ENCODE results near the gene CAMTA1.

CAMTA1 gene

DNA sequence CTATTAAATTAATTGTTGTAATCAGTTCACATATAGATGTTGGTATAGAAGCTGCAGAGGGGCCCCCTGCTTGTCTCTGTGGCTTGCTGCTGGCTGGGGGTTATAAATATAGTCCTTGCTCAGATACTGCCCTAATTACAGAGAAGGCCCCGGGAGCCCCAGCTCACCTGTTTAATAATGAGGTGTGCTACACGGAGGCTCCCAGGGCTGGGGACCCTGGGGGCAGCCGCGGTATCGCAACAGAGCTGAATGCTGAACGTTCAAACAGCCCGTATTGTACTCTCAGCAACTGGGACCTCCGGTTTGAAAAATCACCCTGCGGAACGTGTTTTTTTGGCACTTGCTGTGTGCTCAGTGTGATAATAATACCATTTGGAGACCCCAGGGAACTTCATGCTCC is 309.3 kb downstream of the CAMTA1 start:
- H3K27me3 ChIP-seq (ENCODE audit: insufficient read depth, poor library complexity, severe bottlenecking) = peaks cover 26% of the 10 kb centered on the region
- H3K27ac ChIP-seq (ENCODE audit: poor library complexity, severe bottlenecking) = no peak overlapping the region
- H3K36me3 ChIP-seq (ENCODE audit: low read depth) = no peaks in the 10 kb centered on the region
- TF ChIP-seq, protein P1, sequence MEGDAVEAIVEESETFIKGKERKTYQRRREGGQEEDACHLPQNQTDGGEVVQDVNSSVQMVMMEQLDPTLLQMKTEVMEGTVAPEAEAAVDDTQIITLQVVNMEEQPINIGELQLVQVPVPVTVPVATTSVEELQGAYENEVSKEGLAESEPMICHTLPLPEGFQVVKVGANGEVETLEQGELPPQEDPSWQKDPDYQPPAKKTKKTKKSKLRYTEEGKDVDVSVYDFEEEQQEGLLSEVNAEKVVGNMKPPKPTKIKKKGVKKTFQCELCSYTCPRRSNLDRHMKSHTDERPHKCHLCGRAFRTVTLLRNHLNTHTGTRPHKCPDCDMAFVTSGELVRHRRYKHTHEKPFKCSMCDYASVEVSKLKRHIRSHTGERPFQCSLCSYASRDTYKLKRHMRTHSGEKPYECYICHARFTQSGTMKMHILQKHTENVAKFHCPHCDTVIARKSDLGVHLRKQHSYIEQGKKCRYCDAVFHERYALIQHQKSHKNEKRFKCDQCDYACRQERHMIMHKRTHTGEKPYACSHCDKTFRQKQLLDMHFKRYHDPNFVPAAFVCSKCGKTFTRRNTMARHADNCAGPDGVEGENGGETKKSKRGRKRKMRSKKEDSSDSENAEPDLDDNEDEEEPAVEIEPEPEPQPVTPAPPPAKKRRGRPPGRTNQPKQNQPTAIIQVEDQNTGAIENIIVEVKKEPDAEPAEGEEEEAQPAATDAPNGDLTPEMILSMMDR (IDR thresholded peaks at IDR 0.05; ENCODE audit: poor library complexity, severe bottlenecking) = no peak
- DNase-seq (ENCODE audit: low spot score) (no peak), ATAC-seq (ENCODE audit: low read depth) (no peak)
- no peaks in the 10 kb centered on the region for H3K9me3 ChIP-seq (ENCODE audit: severe bottlenecking)
- no peaks in the 10 kb centered on the region for H3K4me1 ChIP-seq (ENCODE audit: insufficient read depth, poor library complexity, severe bottlenecking)
- H3K4me3 ChIP-seq (ENCODE audit: severe bottlenecking) = no peak overlapping the region

- no peak overlapping the region for H3K27ac ChIP-seq (ENCODE audit: poor library complexity, severe bottlenecking)
- ATAC-seq (ENCODE audit: low read depth) (no peak), DNase-seq (ENCODE audit: low spot score) (no peak)
- no peaks in the 10 kb centered on the region for H3K36me3 ChIP-seq (ENCODE audit: low read depth)
- H3K27me3 ChIP-seq (ENCODE audit: insufficient read depth, poor library complexity, severe bottlenecking) = peaks cover 26% of the 10 kb centered on the region
- TF ChIP-seq, protein P1 (IDR thresholded peaks at IDR 0.05; ENCODE audit: poor library complexity, severe bottlenecking) = no peak
- H3K9me3 ChIP-seq (ENCODE audit: severe bottlenecking) = no peaks in the 10 kb centered on the region
- H3K4me1 ChIP-seq (ENCODE audit: insufficient read depth, poor library complexity, severe bottlenecking) = no peaks in the 10 kb centered on the region
- H3K4me3 ChIP-seq (ENCODE audit: severe bottlenecking) = no peak overlapping the region
Observed at GRCh38 chr1:7095343-7095964, 310.2 kb downstream of the CAMTA1 start.

DNA sequence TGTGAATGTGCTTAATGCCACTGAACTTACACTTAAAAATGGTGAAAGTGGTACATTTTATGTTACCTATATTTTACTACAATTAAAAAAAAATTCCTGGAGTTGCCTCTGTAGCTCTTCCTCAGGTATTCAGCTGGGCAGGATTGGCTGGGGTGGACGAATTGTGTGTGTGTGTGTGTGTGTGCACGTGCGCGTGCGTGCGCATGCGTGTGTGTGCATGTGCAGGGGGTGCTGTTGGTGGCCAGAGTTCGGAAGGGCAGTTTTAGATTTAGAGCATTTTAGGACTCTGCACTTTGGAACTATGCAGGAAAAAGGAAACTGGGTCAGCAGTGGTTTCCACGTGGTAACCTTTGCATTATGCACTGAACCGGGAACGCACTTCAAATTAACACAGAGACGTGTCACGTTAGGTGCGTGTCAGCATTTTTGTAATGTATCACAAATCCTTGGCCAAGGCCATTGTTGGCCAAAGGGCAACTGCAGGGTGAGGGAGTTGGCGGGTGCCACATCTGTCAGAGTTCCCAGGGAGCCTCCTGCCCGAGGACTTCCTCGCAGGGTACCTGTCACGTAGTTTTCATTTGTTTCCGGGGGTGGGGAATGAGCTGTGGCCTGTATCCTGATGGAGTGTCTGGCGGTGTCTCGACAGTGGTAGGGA is 312.8 kb downstream of the CAMTA1 start:
- TF ChIP-seq, protein P1 (IDR thresholded peaks at IDR 0.05; ENCODE audit: poor library complexity, severe bottlenecking) = no peak
- Histone ChIP-seq H3K27ac (ENCODE audit: poor library complexity, severe bottlenecking) (no peak overlapping the region), H3K36me3 (ENCODE audit: low read depth) (no peaks in the 10 kb centered on the region), H3K9me3 (ENCODE audit: severe bottlenecking) (no peaks in the 10 kb centered on the region), H3K27me3 (ENCODE audit: insufficient read depth, poor library complexity, severe bottlenecking) (peaks cover 26% of the 10 kb centered on the region), H3K4me1 (ENCODE audit: insufficient read depth, poor library complexity, severe bottlenecking) (no peaks in the 10 kb centered on the region), H3K4me3 (ENCODE audit: severe bottlenecking) (no peak overlapping the region)
- ATAC-seq (ENCODE audit: low read depth) (no peak), DNase-seq (ENCODE audit: low spot score) (no peak)

- peaks cover 22% of the 10 kb centered on the region for H3K27me3 ChIP-seq (ENCODE audit: insufficient read depth, poor library complexity, severe bottlenecking)
- H3K4me3 ChIP-seq (ENCODE audit: severe bottlenecking) = no peak overlapping the region
- H3K27ac ChIP-seq (ENCODE audit: poor library complexity, severe bottlenecking) = no peak overlapping the region
- TF ChIP-seq, protein P1 (IDR thresholded peaks at IDR 0.05; ENCODE audit: poor library complexity, severe bottlenecking) = no peak
- no peak for DNase-seq (ENCODE audit: low spot score)
- no peaks in the 10 kb centered on the region for H3K4me1 ChIP-seq (ENCODE audit: insufficient read depth, poor library complexity, severe bottlenecking)
- no peak for ATAC-seq (ENCODE audit: low read depth)
- no peaks in the 10 kb centered on the region for H3K36me3 ChIP-seq (ENCODE audit: low read depth)
- no peaks in the 10 kb centered on the region for H3K9me3 ChIP-seq (ENCODE audit: severe bottlenecking)
Observed at GRCh38 chr1:7098641-7099040, 313.4 kb downstream of the CAMTA1 start.

DNA sequence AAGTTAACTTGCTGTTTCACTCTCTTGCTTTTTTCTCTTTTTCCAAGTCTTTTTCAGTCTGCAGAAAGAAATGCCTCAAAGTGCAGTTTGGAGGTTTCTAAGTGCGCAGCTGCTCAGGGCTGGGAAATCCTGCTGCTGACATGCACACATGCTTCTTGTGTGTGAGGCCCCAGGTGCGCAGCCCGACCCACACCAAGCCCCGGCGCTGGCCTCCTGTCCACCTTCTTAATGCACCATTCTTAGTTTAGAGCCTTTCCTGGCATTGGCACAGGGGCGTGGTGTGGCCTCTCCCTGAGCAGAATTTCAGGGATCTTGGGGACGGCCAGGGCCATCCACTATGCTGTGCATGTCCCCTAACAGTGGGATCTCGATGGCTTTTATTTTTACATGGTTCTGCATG is 315.2 kb downstream of the CAMTA1 start:
- no peak overlapping the region for H3K4me3 ChIP-seq (ENCODE audit: severe bottlenecking)
- TF ChIP-seq, protein P1 (IDR thresholded peaks at IDR 0.05; ENCODE audit: poor library complexity, severe bottlenecking) = no peak
- no peaks in the 10 kb centered on the region for H3K9me3 ChIP-seq (ENCODE audit: severe bottlenecking)
- no peak overlapping the region for H3K27ac ChIP-seq (ENCODE audit: poor library complexity, severe bottlenecking)
- ATAC-seq (ENCODE audit: low read depth) (no peak), DNase-seq (ENCODE audit: low spot score) (no peak)
- no peaks in the 10 kb centered on the region for H3K36me3 ChIP-seq (ENCODE audit: low read depth)
- peaks cover 6% of the 10 kb centered on the region for H3K27me3 ChIP-seq (ENCODE audit: insufficient read depth, poor library complexity, severe bottlenecking)
- H3K4me1 ChIP-seq (ENCODE audit: insufficient read depth, poor library complexity, severe bottlenecking) = no peaks in the 10 kb centered on the region

Measured in RWPE2 (cell line).